HCT116 (cell line): Measurements from ENCODE around the gene ARNT2. TPM values are rescaled to one million over a fixed set of nuclear protein-coding genes. Genes with fewer than 3 reads are reported as not detected.

Experiments
- ATAC-seq: fragments of 200-7000 bp; cut with Tn5 transposase; 2 replicates; pipeline ENCODE4 v1.9.1; 2020; ENCODE audit warnings: mild to moderate bottlenecking, moderate library complexity
- BruUV-seq: library from RNA; stranded (reverse); fragments of 400-500 nt; replicated peaks from 2 replicates; lab custom pipeline; 2021; lab: Mats Ljungman, UMichigan
- CTCF ChIA-PET: fragments of 300-600 bp; sonication (Branson Sonifier 250); formaldehyde crosslinking; loops from one replicate; lab custom pipeline; 2021; ENCODE audit warnings: antibody characterized with exemption; lab: Charles Lee
- POLR2A ChIA-PET: fragments of 300-600, 350-600 bp; sonication (Branson Sonifier 250); formaldehyde crosslinking; loops from one replicate; lab custom pipeline; 2021; ENCODE audit warnings: antibody characterized with exemption; lab: Charles Lee
- RAD21 ChIA-PET, 2 experiments: fragments of 300-600 bp; sonication (Branson Sonifier 250); formaldehyde crosslinking; loops; one replicate each; lab custom pipeline; 2023; ENCODE audit warnings: low total read pairs in 2 of 2; ENCODE audit not compliant: uncharacterized antibody in 2 of 2, unreplicated experiment in 2 of 2, low non-redundant PET in 1 of 2; lab: Charles Lee
- DNase-seq: peaks from one replicate; pipeline ENCODE4 v3.0.0-alpha.2; 2010; ENCODE audit warnings: low read depth, low spot score
- H2AFZ ChIP-seq: fragments of 200-600 bp; shearing (Covaris generic), sonication (generic); 2 replicates; pipeline ENCODE4 v1.6.1; 2017; ENCODE audit warnings: low read depth, mixed run types, mixed read lengths, antibody characterized with exemption, low read length; ENCODE audit not compliant: poor library complexity, severe bottlenecking
- H3K27ac ChIP-seq: 2 replicates; pipeline ENCODE4 v1.5.1; 2012; ENCODE audit warnings: low read depth, low read length
- H3K27me3 ChIP-seq: fragments of 200-600 bp; sonication (generic); 2 replicates; pipeline ENCODE4 v1.6.1; 2016; ENCODE audit warnings: mixed run types, low read length, mixed read lengths; ENCODE audit not compliant: insufficient read depth
- H3K36me3 ChIP-seq, 2 experiments: fragments of 200-500 bp in 1 of 2; fragments of 200-600 bp in 1 of 2; sonication (Bioruptor generic) in 1 of 2; sonication (generic) in 1 of 2; 2 replicates each; pipeline versions ENCODE4 v1.5.1 to v1.6.1; 2014 to 2016; ENCODE audit warnings: low read length in 2 of 2, inconsistent platforms in 1 of 2, mixed read lengths in 1 of 2, mixed run types in 1 of 2; ENCODE audit not compliant: insufficient read depth in 2 of 2, control insufficient read depth in 1 of 2
- H3K4me1 ChIP-seq, 2 experiments: fragments of 200-600 bp in 1 of 2; sonication (generic) in 1 of 2; 2 replicates each; pipeline versions ENCODE4 v1.5.1 to v1.6.1; 2012 to 2017; ENCODE audit warnings: low read length in 2 of 2, inconsistent platforms in 1 of 2, mild to moderate bottlenecking in 1 of 2, mixed read lengths in 1 of 2, mixed run types in 1 of 2, moderate library complexity in 1 of 2; ENCODE audit not compliant: insufficient read depth in 2 of 2, control insufficient read depth in 1 of 2
- H3K4me2 ChIP-seq: fragments of 200-600 bp; sonication (generic); 2 replicates; pipeline ENCODE4 v1.6.1; 2017; ENCODE audit warnings: mixed run types, low read length, mixed read lengths
- H3K4me3 ChIP-seq, 2 experiments: fragments of 200-600 bp in 1 of 2; sonication (generic) in 1 of 2; replicated peaks in 1 of 2; 2 replicates each; pipeline ENCODE4 v1.5.1; 2011 to 2016; ENCODE audit warnings: low read length in 2 of 2, control low read depth in 1 of 2, low read depth in 1 of 2, mild to moderate bottlenecking in 1 of 2, mixed read lengths in 1 of 2, mixed run types in 1 of 2
- H3K79me2 ChIP-seq: fragments of 200-600 bp; sonication (generic); 2 replicates; pipeline ENCODE4 v1.6.1; 2017; ENCODE audit warnings: mild to moderate bottlenecking, mixed run types, low read length, moderate library complexity, mixed read lengths; ENCODE audit not compliant: insufficient read depth
- H3K9ac ChIP-seq: fragments of 200-600 bp; sonication (generic); 2 replicates; pipeline ENCODE4 v1.6.1; 2016; ENCODE audit warnings: low read length, mixed read lengths
- H3K9me2 ChIP-seq: fragments of 200-600 bp; sonication (generic), shearing (Covaris generic); 2 replicates; pipeline ENCODE4 v1.6.1; 2017; ENCODE audit warnings: mixed run types, mild to moderate bottlenecking, moderate library complexity; ENCODE audit not compliant: insufficient read depth
- H3K9me3 ChIP-seq, 2 experiments: fragments of 200-500 bp in 1 of 2; fragments of 200-600 bp in 1 of 2; sonication (Bioruptor generic) in 1 of 2; sonication (generic) in 1 of 2; 2 replicates each; pipeline ENCODE4 v1.6.1; 2014 to 2017; ENCODE audit warnings: low read length in 2 of 2, mixed read lengths in 2 of 2, inconsistent platforms in 1 of 2, low read depth in 1 of 2, mild to moderate bottlenecking in 1 of 2, mixed run types in 1 of 2, moderate library complexity in 1 of 2; ENCODE audit not compliant: control insufficient read depth in 1 of 2, insufficient read depth in 1 of 2
- H4K20me1 ChIP-seq: fragments of 200-600 bp; sonication (generic), shearing (Covaris generic); 2 replicates; pipeline ENCODE4 v1.6.1; 2017; ENCODE audit warnings: mixed run types, mild to moderate bottlenecking, moderate library complexity; ENCODE audit not compliant: insufficient read depth
- CBX3 ChIP-seq: IDR thresholded peaks from 2 replicates; pipeline ENCODE4 v1.6.1; 2012; ENCODE audit warnings: low read depth
- CEBPB ChIP-seq: IDR thresholded peaks from 2 replicates; pipeline ENCODE4 v1.6.1; 2012; ENCODE audit warnings: low read depth
- EZH2 ChIP-seq: fragments of 200-600 bp; sonication (generic); IDR thresholded peaks from 2 replicates; pipeline ENCODE4 v1.6.1; 2017; ENCODE audit warnings: antibody characterized with exemption, mixed run types
- EZH2phosphoT487 ChIP-seq: fragments of 200-600 bp; IDR thresholded peaks from 2 replicates; pipeline ENCODE4 v1.6.1; 2018; ENCODE audit warnings: antibody characterized with exemption, borderline replicate concordance
- JUND ChIP-seq: IDR thresholded peaks from 2 replicates; pipeline ENCODE4 v1.6.1; 2012
- MAX ChIP-seq: IDR thresholded peaks from 2 replicates; pipeline ENCODE4 v1.6.1; 2012
- POLR2A ChIP-seq: IDR thresholded peaks from 2 replicates; pipeline ENCODE4 v1.7.0; 2011; ENCODE audit warnings: borderline replicate concordance; ENCODE audit not compliant: insufficient read depth, insufficient read length; ENCODE audit errors: extremely low read depth
- POLR2AphosphoS5 ChIP-seq: IDR thresholded peaks from 2 replicates; pipeline ENCODE4 v1.6.1; 2011; ENCODE audit warnings: mild to moderate bottlenecking, low read depth, low read length, moderate library complexity
- RAD21 ChIP-seq: IDR thresholded peaks from 2 replicates; pipeline ENCODE4 v1.6.1; 2012; ENCODE audit warnings: low read depth, mild to moderate bottlenecking
- SIN3A ChIP-seq: IDR thresholded peaks from 2 replicates; pipeline ENCODE4 v1.6.1; 2012; ENCODE audit warnings: low read depth
- SP1 ChIP-seq: IDR thresholded peaks from 2 replicates; pipeline ENCODE4 v1.6.1; 2012; ENCODE audit warnings: low read depth
- SRF ChIP-seq: IDR thresholded peaks from 2 replicates; pipeline ENCODE4 v1.6.1; 2012; ENCODE audit warnings: low read depth
- TCF7L2 ChIP-seq: IDR thresholded peaks from 2 replicates; pipeline ENCODE4 v1.7.0; 2011; ENCODE audit warnings: borderline replicate concordance, inconsistent platforms; ENCODE audit not compliant: insufficient read depth, insufficient read length; ENCODE audit errors: extremely low read depth
- YY1 ChIP-seq: IDR thresholded peaks from 2 replicates; pipeline ENCODE4 v1.6.1; 2011; ENCODE audit warnings: low read length, low read depth, moderate library complexity, mild to moderate bottlenecking; ENCODE audit not compliant: insufficient replicate concordance; ENCODE audit errors: extremely low read depth
- ZFX ChIP-seq: fragments of 450-650 bp; IDR thresholded peaks from 2 replicates; pipeline ENCODE4 v1.6.1; 2017
- ZNF274 ChIP-seq: fragments of 200-500 bp; sonication (Bioruptor generic); IDR thresholded peaks from 2 replicates; pipeline ENCODE4 v1.6.1; 2014; ENCODE audit warnings: mild to moderate bottlenecking, low read depth, low read length, inconsistent platforms
- intact Hi-C: fragments of 100-400 bp; cut with micrococcal nuclease; formaldehyde crosslinking; loops from 2 replicates; pipeline ENCODE4 v1.10.0; 2022
- total RNA-seq: library from RNA; stranded (reverse); gene quantifications from one replicate; pipeline ENCODE4 v1.2.1, GENCODE V29; 2021; ENCODE audit not compliant: unreplicated experiment
- TF ChIP-seq, protein P1 (sequence below): IDR thresholded peaks from 2 replicates; pipeline ENCODE4 v1.6.1; 2012; ENCODE audit warnings: low read depth
- TF ChIP-seq, protein P2 (sequence below): IDR thresholded peaks from 2 replicates; pipeline ENCODE4 v1.6.1; 2012
- TF ChIP-seq, protein P3 (sequence below), 3 experiments: fragments of 200-600 bp in 1 of 3; sonication (generic) in 1 of 3; IDR thresholded peaks in 2 of 3; conservative IDR thresholded peaks in 1 of 3; 2 replicates each; pipeline ENCODE4 v1.5.1; 2012 to 2017; ENCODE audit warnings: low read depth in 2 of 3, low read length in 2 of 3, antibody characterized with exemption in 1 of 3, borderline replicate concordance in 1 of 3, control low read depth in 1 of 3, mild to moderate bottlenecking in 1 of 3, mixed read lengths in 1 of 3, mixed run types in 1 of 3, moderate library complexity in 1 of 3; ENCODE audit not compliant: insufficient read depth in 1 of 3
- TF ChIP-seq, protein P4 (sequence below): IDR thresholded peaks from 2 replicates; pipeline ENCODE4 v1.6.1; 2011; ENCODE audit warnings: mild to moderate bottlenecking, low read length, moderate library complexity; ENCODE audit not compliant: insufficient replicate concordance; ENCODE audit errors: extremely low read depth

ARNT2 gene
- total RNA-seq, 1 experiment from 2014 or later, result 3.0 TPM

DNA sequence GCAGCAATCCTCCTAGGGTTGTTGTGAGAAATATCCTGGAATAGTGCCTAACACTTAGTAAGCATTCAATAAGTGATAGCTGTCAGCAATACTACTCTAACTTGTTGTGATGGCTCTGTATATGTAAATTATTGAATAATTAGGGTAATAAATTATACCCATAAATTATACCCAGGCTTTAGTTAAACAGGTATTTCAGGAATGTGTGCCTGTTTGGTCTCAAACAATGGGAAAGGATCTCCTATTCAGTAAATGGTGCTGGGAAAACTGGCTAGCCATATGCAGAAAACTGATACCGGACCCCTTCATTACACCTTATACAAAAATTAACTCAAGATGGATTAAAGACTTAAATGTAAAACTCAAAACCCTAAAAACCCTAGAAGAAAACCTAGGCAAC, 14.8 kb upstream of the ARNT2 start:
- H3K9me3 ChIP-seq, result no peaks in the 10 kb centered on the region
- TF ChIP-seq ZNF274 (no peak), YY1 (no peak), CEBPB (no peak), RAD21 (no peak), MAX (no peak), SP1 (no peak), TCF7L2 (no peak), CBX3 (no peak), EZH2 (no peak), SIN3A (no peak), POLR2AphosphoS5 (no peak), EZH2phosphoT487 (no peak), JUND (no peak), POLR2A (no peak), ZFX (no peak), SRF (no peak)
- TF ChIP-seq, protein P1, sequence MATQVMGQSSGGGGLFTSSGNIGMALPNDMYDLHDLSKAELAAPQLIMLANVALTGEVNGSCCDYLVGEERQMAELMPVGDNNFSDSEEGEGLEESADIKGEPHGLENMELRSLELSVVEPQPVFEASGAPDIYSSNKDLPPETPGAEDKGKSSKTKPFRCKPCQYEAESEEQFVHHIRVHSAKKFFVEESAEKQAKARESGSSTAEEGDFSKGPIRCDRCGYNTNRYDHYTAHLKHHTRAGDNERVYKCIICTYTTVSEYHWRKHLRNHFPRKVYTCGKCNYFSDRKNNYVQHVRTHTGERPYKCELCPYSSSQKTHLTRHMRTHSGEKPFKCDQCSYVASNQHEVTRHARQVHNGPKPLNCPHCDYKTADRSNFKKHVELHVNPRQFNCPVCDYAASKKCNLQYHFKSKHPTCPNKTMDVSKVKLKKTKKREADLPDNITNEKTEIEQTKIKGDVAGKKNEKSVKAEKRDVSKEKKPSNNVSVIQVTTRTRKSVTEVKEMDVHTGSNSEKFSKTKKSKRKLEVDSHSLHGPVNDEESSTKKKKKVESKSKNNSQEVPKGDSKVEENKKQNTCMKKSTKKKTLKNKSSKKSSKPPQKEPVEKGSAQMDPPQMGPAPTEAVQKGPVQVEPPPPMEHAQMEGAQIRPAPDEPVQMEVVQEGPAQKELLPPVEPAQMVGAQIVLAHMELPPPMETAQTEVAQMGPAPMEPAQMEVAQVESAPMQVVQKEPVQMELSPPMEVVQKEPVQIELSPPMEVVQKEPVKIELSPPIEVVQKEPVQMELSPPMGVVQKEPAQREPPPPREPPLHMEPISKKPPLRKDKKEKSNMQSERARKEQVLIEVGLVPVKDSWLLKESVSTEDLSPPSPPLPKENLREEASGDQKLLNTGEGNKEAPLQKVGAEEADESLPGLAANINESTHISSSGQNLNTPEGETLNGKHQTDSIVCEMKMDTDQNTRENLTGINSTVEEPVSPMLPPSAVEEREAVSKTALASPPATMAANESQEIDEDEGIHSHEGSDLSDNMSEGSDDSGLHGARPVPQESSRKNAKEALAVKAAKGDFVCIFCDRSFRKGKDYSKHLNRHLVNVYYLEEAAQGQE, result no peak
- TF ChIP-seq, protein P2, sequence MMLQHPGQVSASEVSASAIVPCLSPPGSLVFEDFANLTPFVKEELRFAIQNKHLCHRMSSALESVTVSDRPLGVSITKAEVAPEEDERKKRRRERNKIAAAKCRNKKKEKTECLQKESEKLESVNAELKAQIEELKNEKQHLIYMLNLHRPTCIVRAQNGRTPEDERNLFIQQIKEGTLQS, result no peak
- TF ChIP-seq, protein P3, sequence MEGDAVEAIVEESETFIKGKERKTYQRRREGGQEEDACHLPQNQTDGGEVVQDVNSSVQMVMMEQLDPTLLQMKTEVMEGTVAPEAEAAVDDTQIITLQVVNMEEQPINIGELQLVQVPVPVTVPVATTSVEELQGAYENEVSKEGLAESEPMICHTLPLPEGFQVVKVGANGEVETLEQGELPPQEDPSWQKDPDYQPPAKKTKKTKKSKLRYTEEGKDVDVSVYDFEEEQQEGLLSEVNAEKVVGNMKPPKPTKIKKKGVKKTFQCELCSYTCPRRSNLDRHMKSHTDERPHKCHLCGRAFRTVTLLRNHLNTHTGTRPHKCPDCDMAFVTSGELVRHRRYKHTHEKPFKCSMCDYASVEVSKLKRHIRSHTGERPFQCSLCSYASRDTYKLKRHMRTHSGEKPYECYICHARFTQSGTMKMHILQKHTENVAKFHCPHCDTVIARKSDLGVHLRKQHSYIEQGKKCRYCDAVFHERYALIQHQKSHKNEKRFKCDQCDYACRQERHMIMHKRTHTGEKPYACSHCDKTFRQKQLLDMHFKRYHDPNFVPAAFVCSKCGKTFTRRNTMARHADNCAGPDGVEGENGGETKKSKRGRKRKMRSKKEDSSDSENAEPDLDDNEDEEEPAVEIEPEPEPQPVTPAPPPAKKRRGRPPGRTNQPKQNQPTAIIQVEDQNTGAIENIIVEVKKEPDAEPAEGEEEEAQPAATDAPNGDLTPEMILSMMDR (IDR thresholded peaks at IDR 0.05 in 2 of 3, conservative IDR thresholded peaks at IDR 0.05 in 1 of 3; ENCODE audit: borderline replicate concordance in 1 of 3, insufficient read depth in 1 of 3, low read depth in 2 of 3, low read length in 2 of 3), result no peak
- TF ChIP-seq, protein P4, sequence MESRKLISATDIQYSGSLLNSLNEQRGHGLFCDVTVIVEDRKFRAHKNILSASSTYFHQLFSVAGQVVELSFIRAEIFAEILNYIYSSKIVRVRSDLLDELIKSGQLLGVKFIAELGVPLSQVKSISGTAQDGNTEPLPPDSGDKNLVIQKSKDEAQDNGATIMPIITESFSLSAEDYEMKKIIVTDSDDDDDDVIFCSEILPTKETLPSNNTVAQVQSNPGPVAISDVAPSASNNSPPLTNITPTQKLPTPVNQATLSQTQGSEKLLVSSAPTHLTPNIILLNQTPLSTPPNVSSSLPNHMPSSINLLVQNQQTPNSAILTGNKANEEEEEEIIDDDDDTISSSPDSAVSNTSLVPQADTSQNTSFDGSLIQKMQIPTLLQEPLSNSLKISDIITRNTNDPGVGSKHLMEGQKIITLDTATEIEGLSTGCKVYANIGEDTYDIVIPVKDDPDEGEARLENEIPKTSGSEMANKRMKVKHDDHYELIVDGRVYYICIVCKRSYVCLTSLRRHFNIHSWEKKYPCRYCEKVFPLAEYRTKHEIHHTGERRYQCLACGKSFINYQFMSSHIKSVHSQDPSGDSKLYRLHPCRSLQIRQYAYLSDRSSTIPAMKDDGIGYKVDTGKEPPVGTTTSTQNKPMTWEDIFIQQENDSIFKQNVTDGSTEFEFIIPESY, result no peak
- no peaks in the 10 kb centered on the region for H3K9me2 ChIP-seq
- no peak overlapping the region for H3K4me2 ChIP-seq
- intact Hi-C loops, result no loop called here
- no peaks in the 10 kb centered on the region for H3K79me2 ChIP-seq
- ATAC-seq, result no peak
- peaks cover 30% of the 10 kb centered on the region for H3K27me3 ChIP-seq
- DNase-seq, result no peak
- ChIA-PET CTCF (no interaction called here), RAD21 (no interaction called here), POLR2A (no interaction called here)
- H3K4me1 ChIP-seq, result no peaks in the 10 kb centered on the region
- H4K20me1 ChIP-seq, result no peaks in the 10 kb centered on the region
- no peak overlapping the region for H2AFZ ChIP-seq
- no peaks in the 10 kb centered on the region for H3K36me3 ChIP-seq
- no peak overlapping the region for H3K4me3 ChIP-seq
- BruUV-seq, result no TSS peak
- no peak overlapping the region for H3K27ac ChIP-seq
- H3K9ac ChIP-seq, result no peak overlapping the region
